ENCODE measurements around the gene BMPR1A.
"Not testable (repeated sequence)": the region's sequence is repeated elsewhere in the genome, so short reads cannot be mapped to it uniquely, and the experiment has no call there.

BMPR1A gene

DNA sequence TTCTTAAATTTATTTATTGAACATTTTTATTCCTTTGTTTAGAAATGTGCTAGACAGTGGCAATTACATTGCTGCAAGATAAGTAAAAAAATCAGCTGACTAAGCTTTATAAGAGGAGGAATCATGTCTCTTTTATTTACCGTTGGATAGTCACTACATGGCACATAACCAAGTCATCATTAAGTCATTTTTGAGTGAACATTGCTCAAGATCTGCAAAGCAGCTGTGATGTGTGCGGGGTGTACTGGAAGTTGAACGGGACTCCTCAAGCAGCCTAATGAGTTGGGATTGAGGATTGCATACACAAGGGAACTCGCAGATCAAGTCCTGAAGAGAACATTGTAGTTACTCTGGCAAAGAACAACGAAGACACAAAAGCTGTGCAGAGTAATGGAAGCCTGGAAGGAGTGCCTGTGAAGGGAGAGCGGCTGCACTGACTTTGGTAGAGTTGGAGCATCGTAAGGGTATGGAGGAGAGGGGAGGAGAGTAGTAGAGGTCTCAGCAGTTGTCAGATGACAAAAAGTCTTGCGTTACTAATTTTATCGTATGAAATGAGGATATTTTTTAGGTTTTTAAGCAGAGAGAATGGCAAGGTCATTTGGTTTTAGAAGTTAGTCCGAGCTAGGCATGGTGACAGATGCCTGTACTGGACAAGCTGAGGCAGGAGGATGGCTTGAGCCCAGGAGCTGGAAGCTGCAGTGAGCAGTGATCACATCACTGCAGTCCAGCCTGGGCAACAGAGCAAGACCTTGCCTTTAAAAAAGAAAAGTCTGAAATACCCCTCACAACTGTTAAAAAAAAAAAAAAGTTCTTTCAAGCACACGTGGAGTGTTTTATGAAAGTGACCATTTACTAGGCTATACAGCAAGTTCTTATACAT is 95.1 kb downstream of the BMPR1A start:
- Histone ChIP-seq H3K4me3 (no peak overlapping the region), H3K4me2 (no peak overlapping the region), H4K20me1 (no peaks in the 10 kb centered on the region), H3K9ac (no peak overlapping the region), H3K27ac (no peak overlapping the region), H3K4me1 (peaks cover 0 to 6% (median 3%) of the 10 kb centered on the region in 10 experiments; a peak in 15 of 20 replicates), H3K36me3 (no peaks in the 10 kb centered on the region), H3K27me3 (no peaks in the 10 kb centered on the region), H3K9me3 (replicated peaks in 1 of 11) (peaks cover 8 to 21% (median 11%) of the 10 kb centered on the region in 11 experiments; a peak in 21 of 22 replicates)
- no peak for TF ChIP-seq Cebpa-rat (IDR thresholded peaks at IDR 0.05)

DNA sequence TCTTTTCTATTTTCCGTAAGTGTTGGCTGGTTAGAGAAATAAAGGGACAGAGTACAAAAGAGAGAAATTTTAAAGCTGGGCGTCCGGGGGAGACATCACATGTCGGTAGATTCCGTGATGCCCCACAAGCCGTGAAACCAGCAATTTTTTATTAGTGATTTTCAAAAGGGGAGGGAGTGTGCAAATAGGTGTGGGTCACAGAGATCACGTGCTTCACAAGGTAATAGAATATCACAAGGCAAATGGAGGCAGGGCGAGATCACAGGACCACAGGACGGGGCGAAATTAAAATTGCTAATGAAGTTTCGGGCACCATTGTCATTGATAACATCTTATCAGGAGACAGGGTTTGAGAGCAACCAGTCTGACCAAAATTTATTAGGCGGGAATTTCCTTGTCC is 97.2 kb downstream of the BMPR1A start:
- not testable (repeated sequence) for H3K4me1 ChIP-seq, H3K27me3 ChIP-seq, H3K4me2 ChIP-seq, H3K9ac ChIP-seq, H3K27ac ChIP-seq, H3K36me3 ChIP-seq, H3K4me3 ChIP-seq, H4K20me1 ChIP-seq
- H3K9me3 ChIP-seq (replicated peaks in 1 of 11) = peaks cover 8 to 22% (median 11%) of the 10 kb centered on the region in 11 experiments; a peak in 21 of 22 replicates

DNA sequence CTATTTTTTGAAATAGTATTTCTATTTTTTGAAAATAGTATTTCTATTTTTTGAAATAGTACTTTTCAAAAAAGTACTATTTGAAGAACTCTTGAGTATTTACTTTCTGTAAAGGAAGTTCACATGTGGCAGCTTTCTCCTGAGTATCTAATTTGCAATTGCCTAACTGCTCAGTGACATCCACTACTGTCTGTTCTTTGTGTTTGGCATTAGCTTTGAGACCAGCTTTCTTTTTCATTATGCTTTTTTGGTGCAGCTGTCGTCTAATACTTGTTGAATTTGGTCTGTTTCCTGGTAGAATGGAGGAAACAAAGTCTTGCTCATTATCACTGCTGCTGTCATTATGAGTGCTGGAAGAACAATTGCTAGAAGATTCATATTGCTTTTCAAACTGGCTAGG is 99.1 kb downstream of the BMPR1A start:
- Histone ChIP-seq H3K27ac (no peak overlapping the region), H3K9ac (no peak overlapping the region)
- TF ChIP-seq Cebpa-rat (IDR thresholded peaks at IDR 0.05) = no peak

DNA sequence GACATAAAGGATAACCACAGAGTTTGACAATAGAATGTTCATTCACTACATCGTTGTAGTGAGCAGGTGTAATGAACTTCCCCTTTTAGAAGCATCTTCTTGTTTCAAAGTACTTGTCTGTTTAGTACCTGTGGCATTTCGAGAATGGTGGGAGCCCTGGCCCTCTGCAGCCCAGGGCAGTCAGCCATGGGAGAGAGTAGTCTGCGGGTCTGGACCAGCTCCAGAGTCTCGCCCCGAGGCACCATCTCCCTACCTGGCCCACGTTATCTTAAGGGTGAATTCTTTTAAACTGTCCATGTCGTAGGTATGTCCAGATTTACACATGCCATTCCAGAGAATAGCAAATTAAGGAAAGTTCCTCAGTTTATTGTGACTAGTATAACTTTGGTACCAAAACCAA is 99.7 kb downstream of the BMPR1A start:
- Histone ChIP-seq H3K9me3 (replicated peaks in 1 of 11) (peaks cover 8 to 26% (median 11%) of the 10 kb centered on the region in 11 experiments; a peak in 21 of 22 replicates), H3K4me2 (no peak overlapping the region), H3K4me1 (0 out of 20 replicates have a peak, but pooled peaks cover 0 to 6% (median 0%) of the 10 kb centered on the region in 10 experiments), H3K27ac (no peak overlapping the region), H3K27me3 (no peaks in the 10 kb centered on the region), H3K9ac (no peak overlapping the region), H3K36me3 (no peaks in the 10 kb centered on the region), H3K4me3 (no peak overlapping the region), H4K20me1 (no peaks in the 10 kb centered on the region)
- TF ChIP-seq Cebpa-rat (IDR thresholded peaks at IDR 0.05) = no peak

More for the DNA sequence above, 99.1 kb downstream of the BMPR1A start:
- Histone ChIP-seq H3K36me3 (no peaks in the 10 kb centered on the region), H3K9me3 (replicated peaks in 1 of 11) (peaks cover 8 to 26% (median 11%) of the 10 kb centered on the region in 11 experiments; a peak in 21 of 22 replicates), H3K4me1 (0 out of 20 replicates have a peak, but pooled peaks cover 0 to 6% (median 0%) of the 10 kb centered on the region in 10 experiments), H3K27me3 (no peaks in the 10 kb centered on the region), H3K4me3 (no peak overlapping the region), H4K20me1 (no peaks in the 10 kb centered on the region), H3K4me2 (no peak overlapping the region)

DNA sequence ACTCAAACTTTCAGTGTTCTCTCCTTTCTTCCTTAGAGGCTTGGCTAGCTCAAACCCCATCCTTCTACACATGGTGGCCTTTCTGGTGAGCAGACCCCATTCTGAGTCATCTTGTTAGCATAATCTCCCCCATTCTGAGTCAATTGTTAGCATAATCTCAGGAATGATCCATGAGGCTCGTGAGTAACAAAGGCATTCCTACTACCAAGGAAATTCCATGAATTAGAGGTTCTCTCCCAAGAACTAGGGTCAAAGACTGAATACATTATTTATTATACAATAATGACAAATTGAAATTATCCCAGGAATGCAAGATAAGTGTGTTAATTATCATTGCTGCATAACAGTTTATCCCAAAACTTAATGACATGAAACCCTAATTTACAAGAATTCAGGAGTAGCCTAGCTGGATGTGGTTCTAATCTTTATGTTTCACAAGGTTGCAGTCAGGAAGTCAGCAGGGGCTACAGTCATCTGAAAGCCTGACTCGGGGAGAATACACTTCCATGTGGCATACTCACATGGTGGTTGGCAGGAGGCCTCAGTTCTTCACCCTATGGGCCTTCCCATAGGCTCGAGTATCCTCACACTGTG is 100.8 kb downstream of the BMPR1A start:
- peak overlapping the region in 1 of 11 experiments; percentile 3; a peak in 2 of 22 replicates for H3K4me2 ChIP-seq

DNA sequence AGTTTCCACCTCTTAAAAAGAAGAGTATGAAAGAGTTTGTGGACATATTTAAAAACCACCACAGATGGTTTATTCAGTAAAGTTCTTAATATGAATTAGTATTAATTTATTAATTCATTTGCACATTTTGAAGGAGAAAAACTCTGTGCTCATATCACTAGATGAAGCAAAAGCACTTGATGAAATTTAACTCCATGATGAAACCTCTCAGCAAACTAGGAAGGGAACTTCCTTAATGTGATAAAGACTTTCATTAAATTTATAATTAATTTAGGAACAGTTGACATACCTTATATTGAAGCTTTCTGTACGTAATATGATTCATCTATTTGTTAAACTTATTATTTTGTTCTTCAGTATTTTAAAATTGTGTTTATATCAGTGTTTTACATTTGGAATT is 101.6 kb downstream of the BMPR1A start:
- TF ChIP-seq Cebpa-rat (IDR thresholded peaks at IDR 0.05) = no peak
- Histone ChIP-seq H3K9me3 (replicated peaks in 1 of 11) (peaks cover 8 to 20% (median 11%) of the 10 kb centered on the region in 11 experiments; a peak in 21 of 22 replicates), H4K20me1 (no peaks in the 10 kb centered on the region), H3K4me3 (no peak overlapping the region), H3K27me3 (no peaks in the 10 kb centered on the region), H3K36me3 (no peaks in the 10 kb centered on the region), H3K4me1 (0 out of 20 replicates have a peak, but pooled peaks cover 0 to 6% (median 0%) of the 10 kb centered on the region in 10 experiments), H3K27ac (no peak overlapping the region), H3K9ac (no peak overlapping the region), H3K4me2 (peak overlapping the region in 1 of 11 experiments; percentile 3; a peak in 2 of 22 replicates)

More for the DNA sequence above, 100.8 kb downstream of the BMPR1A start:
- TF ChIP-seq Cebpa-rat (IDR thresholded peaks at IDR 0.05) = no peak
- no peaks in the 10 kb centered on the region for H4K20me1 ChIP-seq
- H3K9ac ChIP-seq = no peak overlapping the region
- H3K4me1 ChIP-seq = 0 out of 20 replicates have a peak, but pooled peaks cover 0 to 6% (median 0%) of the 10 kb centered on the region in 10 experiments
- H3K27me3 ChIP-seq = no peaks in the 10 kb centered on the region
- peaks cover 8 to 23% (median 11%) of the 10 kb centered on the region in 11 experiments; a peak in 21 of 22 replicates for H3K9me3 ChIP-seq (replicated peaks in 1 of 11)
- H3K36me3 ChIP-seq = no peaks in the 10 kb centered on the region
- no peak overlapping the region for H3K4me3 ChIP-seq
- H3K27ac ChIP-seq = no peak overlapping the region

DNA sequence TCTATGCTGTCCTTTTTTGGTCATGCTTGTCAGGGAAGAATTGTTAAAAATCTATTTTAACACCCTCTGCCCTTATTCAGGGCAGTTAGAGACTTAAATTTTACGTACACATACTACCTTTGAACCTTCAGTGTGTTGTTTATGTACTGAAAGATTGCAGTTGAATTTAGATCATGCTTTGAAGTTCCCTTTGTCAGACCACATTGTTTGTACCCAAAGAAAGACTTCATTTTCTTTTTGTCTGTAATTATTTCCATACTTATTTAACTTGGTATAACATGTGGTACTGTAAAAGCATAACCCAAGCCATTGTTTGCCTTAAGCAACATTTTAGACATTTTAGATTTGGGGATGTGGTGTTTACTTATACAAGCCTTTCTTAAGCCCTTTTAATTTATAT is 104.9 kb downstream of the BMPR1A start:
- Histone ChIP-seq H3K4me3 (no peak overlapping the region), H3K9me3 (replicated peaks in 1 of 11) (0 out of 22 replicates have a peak, but pooled peaks cover 0 to 4% (median 0%) of the 10 kb centered on the region in 11 experiments), H3K27me3 (no peaks in the 10 kb centered on the region), H3K9ac (no peak overlapping the region), H3K27ac (no peak overlapping the region), H3K4me1 (0 out of 20 replicates have a peak, but pooled peaks cover 0 to 6% (median 0%) of the 10 kb centered on the region in 10 experiments), H3K36me3 (no peaks in the 10 kb centered on the region), H3K4me2 (no peak overlapping the region), H4K20me1 (no peaks in the 10 kb centered on the region)
- TF ChIP-seq Cebpa-rat (IDR thresholded peaks at IDR 0.05) = no peak

DNA sequence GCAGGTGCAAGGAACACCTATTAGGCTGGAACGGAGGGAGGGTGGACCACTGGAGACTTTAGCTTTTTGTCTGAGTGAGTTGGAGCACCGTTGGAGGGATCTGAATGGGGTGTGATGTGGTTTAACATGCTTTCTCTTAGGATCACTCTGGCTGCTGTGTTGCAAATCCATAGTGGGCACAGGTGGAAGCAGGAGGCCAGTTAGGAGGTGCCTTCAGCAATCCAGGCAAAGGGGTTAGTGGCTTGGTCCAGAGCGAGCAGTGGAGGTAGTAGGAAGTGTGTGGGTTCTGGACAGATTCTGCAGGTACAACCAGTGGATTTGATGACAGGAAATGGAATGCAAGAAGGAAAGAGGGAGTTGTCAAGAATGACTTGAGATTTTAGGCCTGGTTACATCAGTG is 106.0 kb downstream of the BMPR1A start:
- Histone ChIP-seq H3K27me3 (no peaks in the 10 kb centered on the region; a peak in 1 of 22 replicates), H4K20me1 (no peaks in the 10 kb centered on the region), H3K27ac (no peak overlapping the region), H3K9ac (no peak overlapping the region), H3K4me1 (0 out of 20 replicates have a peak, but pooled peaks cover 0 to 5% (median 0%) of the 10 kb centered on the region in 10 experiments), H3K4me2 (no peak overlapping the region), H3K4me3 (no peak overlapping the region), H3K9me3 (replicated peaks in 1 of 11) (0 out of 22 replicates have a peak, but pooled peaks cover 0 to 4% (median 0%) of the 10 kb centered on the region in 11 experiments), H3K36me3 (no peaks in the 10 kb centered on the region)
- no peak for TF ChIP-seq Cebpa-rat (IDR thresholded peaks at IDR 0.05)
